Epithelial cell of esophagus (primary cell): ENCODE data around the gene SNRPD2.
"Not testable (repeated sequence)": the region's sequence is repeated elsewhere in the genome, so short reads cannot be mapped to it uniquely, and the experiment has no call there.

Source experiments
- DNase-seq: peaks from one replicate; pipeline ENCODE4 v3.0.0; 2010; ENCODE audit warnings: low read depth
- H3K4me3 ChIP-seq: 2 replicates; pipeline ENCODE4 v1.5.1; 2011; ENCODE audit warnings: mild to moderate bottlenecking, low read length, control low read depth
- CTCF ChIP-seq: IDR thresholded peaks from 2 replicates; pipeline ENCODE4 v1.5.1; 2011; ENCODE audit warnings: low read depth, mild to moderate bottlenecking, low read length, control low read depth, inconsistent platforms; ENCODE audit not compliant: insufficient read depth; ENCODE audit errors: missing control alignments

SNRPD2 gene

DNA sequence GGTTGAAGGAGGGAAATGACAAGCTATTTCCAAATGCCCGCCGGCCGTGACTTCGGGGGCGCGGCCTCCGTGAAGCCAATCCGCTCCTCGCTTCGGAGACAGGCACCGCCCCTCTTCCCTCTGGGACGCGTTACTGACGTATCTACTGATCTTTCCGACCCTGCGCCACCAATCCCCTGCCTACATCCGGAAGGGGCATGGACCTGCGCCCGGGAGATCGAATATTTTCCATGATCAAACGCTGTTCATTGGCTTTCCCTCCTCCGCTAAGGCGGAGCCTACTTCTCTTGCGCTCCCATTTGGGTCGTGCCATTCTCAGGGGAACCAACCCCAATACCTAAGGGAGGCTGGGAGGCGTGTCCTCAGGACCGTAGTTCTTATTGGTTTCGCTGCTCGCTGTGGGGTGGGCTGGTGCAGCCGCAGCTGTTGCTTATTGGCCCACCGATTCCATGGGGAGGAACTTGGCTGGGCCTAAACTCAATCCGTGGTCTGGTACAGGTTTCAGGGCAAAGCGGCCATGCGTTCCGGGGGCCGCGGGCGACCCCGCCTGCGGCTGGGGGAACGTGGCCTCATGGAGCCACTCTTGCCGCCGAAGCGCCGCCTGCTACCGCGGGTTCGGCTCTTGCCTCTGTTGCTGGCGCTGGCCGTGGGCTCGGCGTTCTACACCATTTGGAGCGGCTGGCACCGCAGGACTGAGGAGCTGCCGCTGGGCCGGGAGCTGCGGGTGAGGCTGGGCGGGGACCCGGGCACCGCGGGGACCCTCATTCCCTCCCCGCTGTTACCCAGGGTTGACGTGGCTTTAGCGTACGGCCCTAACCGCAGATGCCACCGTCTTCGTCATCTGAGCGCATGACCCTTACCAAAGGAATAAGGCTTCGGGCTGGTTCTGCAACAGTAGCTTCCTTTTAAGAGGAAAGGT is 693 bp upstream of the SNRPD2 start, which contains the start of gene QPCTL:
QPCTL (plus strand) TSS at position 480 of the 919 bp plus-strand sequence; CDS start at position 518, 38 bp downstream.
- TF ChIP-seq CTCF: no peak
- peak within 1 kb of the TSS; percentile 84 for H3K4me3 ChIP-seq
- DNase-seq: peak; percentile 100

DNA sequence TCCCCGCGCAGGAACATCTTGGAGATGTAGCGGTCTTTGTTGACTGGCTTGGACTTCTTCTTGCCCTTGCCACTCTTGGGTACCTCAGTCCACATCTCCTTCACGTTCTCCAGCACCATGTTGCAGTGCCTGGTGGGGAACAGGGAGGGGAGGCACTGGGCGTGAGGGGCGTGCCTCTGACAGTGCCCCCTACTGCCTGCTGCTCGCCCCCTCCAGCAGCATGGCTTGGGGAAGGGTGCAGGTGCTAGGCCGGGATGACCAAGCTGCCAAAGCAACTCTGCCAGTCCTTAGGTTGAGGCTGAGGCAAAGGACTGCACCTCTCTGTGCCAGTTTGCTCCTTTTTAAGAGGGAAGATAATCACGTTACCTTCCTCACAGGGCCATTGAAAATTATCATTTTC is 4.2 kb downstream of the SNRPD2 start:
- no peak overlapping the region for H3K4me3 ChIP-seq
- no peak for TF ChIP-seq CTCF
- DNase-seq: no peak

- DNase-seq, H3K4me3 ChIP-seq: not testable (repeated sequence)
Measured at GRCh38 chr19:45685045-45685444, 6.7 kb downstream of the SNRPD2 start.

- no peak for DNase-seq
Measured at GRCh38 chr19:45682908-45683307, 8.8 kb downstream of the SNRPD2 start.

DNA sequence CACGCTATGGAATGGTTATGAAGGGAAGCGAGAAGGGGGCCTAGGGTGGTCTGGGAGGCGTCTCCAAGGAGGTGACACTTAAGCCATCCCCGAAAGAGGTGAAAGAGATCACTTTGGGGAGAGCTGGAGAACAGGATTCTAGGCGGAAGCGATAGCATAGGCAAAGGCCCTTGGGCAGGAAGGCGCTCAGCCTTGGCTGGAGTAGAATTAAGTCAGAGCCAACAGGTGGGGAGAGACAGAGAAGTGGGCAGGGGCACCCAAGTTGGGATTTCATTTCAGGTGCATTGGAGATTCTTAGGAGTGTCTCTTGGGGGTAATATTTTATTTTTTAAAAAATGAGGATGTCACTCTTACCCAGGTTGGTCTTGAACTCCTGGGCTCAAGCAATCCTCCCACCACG is 9.6 kb downstream of the SNRPD2 start:
- H3K4me3 ChIP-seq: no peak overlapping the region
- DNase-seq: no peak
- TF ChIP-seq CTCF: no peak

More at GRCh38 chr19:45682908-45683307, 8.8 kb downstream of the SNRPD2 start:
- TF ChIP-seq CTCF: no peak
- no peak overlapping the region for H3K4me3 ChIP-seq

GRCh38 chr19:45681391-45682015 is 10.2 kb downstream of the SNRPD2 start:
- peak; percentile 88 for DNase-seq
- peak; percentile 63 for TF ChIP-seq CTCF
- H3K4me3 ChIP-seq: peak overlapping the region; percentile 27

DNA sequence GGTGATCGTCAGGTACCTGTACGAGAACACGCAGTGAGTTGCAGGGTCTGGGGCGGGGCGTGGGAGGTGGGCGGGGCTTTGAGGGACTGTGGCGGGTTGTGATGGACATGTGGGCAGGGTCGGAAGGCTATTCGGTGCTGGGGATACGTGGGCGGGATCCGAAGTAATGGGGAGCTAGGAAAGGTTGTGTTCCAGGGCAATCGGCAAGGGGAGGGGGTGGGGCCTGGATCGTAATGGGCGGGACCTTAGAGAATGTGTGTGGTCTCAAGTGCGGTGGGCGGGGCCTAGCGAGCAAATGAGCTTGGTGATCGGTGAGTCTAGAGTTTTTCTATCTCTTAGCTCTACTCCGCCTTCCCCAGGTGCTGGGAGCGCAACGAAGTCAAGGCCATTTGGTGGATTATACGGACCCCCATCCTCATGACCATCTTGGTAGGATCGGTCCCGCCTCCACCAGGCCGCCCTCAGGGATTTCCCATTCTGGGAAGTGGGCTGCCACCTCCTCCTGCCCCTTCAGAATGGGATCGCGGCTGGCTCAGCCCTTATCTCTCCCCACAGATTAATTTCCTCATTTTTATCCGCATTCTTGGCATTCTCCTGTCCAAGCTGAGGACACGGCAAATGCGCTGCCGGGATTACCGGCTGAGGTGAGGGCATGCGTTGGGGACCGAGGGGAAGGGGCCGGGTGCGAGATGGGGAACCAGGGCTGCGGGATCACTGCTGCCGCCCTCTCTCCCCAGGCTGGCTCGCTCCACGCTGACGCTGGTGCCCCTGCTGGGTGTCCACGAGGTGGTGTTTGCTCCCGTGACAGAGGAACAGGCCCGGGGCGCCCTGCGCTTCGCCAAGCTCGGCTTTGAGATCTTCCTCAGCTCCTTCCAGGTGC is 14.2 kb downstream of the SNRPD2 start:
- H3K4me3 ChIP-seq: peak overlapping the region; percentile 44

More for the DNA sequence above, 14.2 kb downstream of the SNRPD2 start:
- TF ChIP-seq CTCF: peak; percentile 42
- peak; percentile 99 for DNase-seq
